GM21390 (cell line): Measurements from ENCODE around the gene ARMC9.

Experiments
- ATAC-seq: cut with Tn5 transposase; IDR thresholded peaks from one replicate; pipeline ENCODE4 v1.9.1; 2021; ENCODE audit not compliant: unreplicated experiment

Gene ARMC9

DNA sequence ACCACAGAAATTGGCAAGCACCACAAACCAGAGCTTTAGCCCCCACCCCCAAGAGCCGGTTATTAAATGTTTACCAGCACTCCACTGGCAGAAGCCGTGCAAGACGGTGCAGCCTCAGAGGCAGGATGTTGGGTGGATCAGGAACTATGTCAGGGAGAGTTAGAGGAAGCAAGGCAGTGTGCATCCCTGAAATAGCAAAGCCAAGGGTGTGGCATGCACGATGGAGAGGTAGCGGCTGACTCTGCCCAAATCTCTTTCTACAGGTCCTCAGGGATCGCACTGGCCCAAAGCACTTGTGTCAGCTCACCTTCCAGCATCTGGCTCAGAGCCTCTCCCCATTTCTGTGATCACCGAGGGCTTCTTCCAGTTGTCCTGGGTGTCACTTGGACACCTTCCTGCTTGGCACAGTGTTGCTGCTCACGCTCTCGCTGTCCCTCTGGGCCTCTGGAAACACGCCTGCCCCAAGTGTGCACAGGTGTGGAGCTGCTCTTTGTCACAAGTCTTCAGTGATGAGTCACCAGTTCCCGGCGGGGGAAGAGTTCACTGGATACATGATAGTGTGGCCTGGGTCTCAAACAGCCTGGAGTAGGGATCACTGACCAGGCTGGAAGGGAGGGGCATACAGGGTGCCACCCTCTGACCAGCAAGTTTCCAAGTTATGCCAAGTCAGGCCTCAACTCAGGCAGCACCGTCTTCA is 179.7 kb downstream of the ARMC9 start:
- no peak for ATAC-seq

- no peak for ATAC-seq
Observed at GRCh38 chr2:231379266-231380215, 181.1 kb downstream of the ARMC9 start.

GRCh38 chr2:231380307-231380706 is 181.9 kb downstream of the ARMC9 start:
- no peak for ATAC-seq

- no peak for ATAC-seq
Observed at GRCh38 chr2:231380991-231381847, 182.8 kb downstream of the ARMC9 start.

DNA sequence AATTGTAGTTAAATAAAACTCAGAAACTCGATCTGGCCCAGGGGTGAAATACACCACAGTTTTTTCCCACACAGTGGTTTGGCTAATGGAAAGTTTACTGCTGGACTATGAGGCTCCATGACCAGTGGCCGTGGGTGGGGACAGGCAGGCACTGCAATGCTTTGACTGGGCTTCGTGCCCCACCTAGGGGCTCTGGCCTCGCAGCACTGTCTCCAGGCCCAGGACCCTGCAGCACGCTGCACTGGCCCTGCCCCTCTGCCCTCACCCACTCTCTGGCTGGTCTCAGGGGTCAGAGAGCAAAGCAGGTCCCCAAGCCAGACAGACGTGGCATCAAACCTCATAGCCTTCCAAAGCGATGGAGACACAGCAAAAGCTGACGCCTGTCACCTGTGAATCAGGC is 183.7 kb downstream of the ARMC9 start:
- ATAC-seq = no peak

DNA sequence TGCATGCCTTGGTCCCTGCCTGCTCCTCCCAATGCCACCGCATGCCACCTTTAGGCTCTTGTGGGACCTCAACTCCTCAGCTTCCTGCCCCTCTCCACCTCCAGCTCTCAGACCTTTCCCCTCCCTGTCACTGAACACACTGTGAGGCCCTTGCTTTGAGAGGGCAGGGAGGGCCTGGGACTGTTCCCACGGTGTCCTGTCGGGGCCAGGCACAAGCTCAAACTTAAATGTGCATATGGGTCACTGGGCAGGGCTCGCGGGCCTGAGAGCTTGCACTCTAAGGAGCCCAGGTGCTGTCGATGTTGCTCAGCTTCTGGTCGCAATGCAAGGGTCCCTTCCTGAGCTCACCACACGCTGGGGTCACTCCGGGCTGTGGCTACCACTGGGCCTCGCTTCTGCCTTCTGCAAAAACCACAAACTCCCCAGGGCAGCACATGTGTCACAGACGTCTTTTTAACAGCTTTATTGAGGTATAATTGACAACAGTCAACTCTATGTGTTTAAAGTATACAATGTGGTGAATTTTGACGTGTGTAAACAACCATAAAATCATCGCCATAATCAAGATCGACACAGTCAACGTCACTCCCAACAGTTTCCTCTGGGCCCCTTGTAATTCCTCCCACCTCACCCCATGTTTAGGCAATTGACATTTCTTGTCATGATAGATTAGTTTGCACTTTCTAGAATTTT is 185.1 kb downstream of the ARMC9 start:
- ATAC-seq = no peak

- ATAC-seq = no peak
Observed at GRCh38 chr2:231384109-231384435, 185.6 kb downstream of the ARMC9 start.

GRCh38 chr2:231384970-231385369 is 186.5 kb downstream of the ARMC9 start:
- ATAC-seq = no peak

DNA sequence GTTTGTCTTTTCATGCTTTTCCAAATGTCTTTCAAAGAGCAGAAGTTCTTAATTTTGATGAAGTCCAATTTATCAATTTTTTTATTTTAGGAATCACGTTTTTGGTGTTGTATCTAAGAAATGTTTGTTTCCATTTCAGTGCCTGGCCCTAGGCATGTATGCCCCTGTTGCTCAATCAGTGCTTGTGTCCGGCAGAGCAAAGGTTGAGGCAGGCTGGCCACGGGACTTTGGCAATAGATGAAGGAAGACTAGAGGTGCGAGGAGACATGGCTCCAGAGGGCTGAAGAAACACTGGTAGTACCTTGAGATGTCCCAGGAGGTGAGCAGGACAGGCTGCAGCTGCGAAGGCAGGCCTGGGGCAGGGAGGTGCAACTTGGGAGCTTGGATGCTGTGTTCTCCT is 187.0 kb downstream of the ARMC9 start:
- ATAC-seq = no peak

- no peak for ATAC-seq
Observed at GRCh38 chr2:231386446-231386845, 188.0 kb downstream of the ARMC9 start.

DNA sequence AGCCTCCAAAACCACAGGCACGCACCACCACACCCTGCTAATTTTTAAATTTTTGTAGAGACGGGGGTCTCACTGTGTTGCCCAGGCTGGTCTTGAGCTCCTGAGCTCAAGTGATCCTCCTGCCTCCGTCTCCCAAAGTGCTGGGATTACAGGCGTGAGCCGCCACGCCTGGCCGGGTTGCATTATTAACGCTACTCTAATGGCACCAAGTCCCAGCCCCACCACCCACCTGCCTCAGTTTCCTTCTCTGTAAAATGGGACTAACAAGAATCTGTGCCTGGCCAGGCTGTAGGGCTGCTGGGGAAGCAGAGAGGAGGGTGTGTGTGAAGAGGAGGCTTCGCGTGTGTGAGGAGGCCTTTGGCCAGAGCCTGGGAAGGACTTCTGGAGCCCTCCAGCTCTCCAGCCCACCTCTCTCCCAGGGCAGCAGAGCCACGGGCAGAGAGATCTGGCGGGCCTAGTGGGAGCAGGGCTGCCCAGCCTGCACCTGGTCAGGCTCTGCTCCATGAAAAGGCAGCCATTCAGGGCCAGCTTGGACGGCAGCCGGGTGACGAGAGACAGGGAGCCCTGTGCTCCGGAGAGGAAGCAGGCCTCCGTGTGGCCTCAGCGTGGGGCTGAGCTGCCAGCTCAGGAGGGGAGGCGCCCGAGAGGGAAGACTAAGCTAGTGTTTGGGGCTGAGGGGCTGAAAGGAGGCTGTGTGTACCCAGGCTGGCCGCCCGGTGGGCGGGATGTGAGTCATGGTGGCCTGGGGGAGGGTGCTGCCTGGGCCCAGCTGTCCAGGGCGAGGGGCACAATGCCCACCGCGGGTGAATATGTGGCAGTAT is 189.7 kb downstream of the ARMC9 start:
- no peak for ATAC-seq

GRCh38 chr2:231388725-231389346 is 190.4 kb downstream of the ARMC9 start:
- ATAC-seq = no peak

- ATAC-seq = no peak
Observed at GRCh38 chr2:231390667-231391066, 192.2 kb downstream of the ARMC9 start.

DNA sequence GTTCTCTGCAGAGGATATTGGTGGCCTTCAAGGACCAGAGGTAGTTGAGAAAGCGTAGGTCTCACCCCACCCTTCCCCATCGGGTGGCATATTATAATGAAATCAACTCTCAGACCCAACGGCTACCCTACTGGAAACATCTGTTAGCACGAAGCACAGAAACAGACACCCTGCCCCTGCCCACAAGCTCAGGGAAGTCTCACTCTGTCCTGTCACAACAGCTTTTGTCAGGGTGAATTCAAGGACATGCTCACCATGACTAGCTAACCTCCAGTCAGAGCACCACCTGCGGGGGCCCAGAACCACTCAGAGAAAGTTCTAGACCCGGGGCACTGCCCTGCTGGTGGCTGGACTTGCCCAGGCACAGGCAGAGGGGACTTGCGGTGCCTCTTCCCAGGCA is 193.6 kb downstream of the ARMC9 start:
- ATAC-seq = no peak

- ATAC-seq = no peak
Observed at GRCh38 chr2:231392431-231393148, 194.2 kb downstream of the ARMC9 start.

- peak; percentile 36 for ATAC-seq
Observed at GRCh38 chr2:231393149-231394131, 195.0 kb downstream of the ARMC9 start.

DNA sequence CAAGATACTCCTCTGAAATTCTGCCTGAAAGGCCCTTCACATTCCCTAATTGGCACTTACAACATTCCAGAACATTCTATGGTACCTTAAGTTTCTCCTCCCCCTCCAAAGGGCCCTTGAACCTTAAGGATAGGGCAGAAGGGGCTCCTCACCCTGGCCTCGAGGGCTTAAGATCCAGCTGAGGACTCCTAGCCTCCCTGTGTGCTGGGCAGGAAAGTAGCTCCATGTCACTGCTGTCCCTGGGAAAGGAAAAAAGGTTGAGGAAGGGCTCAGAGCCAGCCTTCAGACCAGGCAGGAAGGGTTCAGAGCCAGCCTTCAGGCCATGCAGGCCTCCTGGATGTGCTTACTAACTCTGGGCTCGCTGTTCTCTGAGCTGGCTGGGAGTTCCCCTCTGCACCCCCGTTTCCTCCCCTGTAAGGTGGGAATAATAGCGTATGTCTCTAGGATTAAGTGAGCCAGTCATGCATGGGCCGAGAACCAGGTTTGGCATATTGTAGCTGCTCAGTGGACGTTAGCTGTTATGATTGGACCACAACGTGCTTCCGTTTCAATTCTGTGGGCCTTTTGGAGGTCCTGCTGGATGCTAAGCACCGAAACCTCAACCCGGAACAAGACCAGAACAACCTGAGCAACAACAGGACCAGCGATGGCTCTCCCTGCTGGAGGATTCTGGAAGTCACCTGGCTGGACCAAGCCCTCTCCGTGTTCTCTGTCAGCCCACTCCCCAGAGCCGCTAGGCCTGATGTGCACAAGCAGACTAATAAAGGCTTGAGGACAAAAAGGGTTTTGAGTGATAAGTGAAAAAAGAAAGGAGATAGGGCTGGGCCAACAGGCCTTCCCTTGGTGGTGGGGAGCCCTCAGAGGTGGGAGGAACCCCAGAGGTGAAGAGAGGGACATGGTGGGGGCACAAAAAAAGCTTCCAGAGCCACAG is 196.0 kb downstream of the ARMC9 start:
- ATAC-seq = peak; percentile 43
